K562 (cell line): Measurements from ENCODE around the gene GSTA5. TPM values are rescaled to one million over a fixed set of nuclear protein-coding genes. Genes with fewer than 3 reads are reported as not detected.

ENCODE experiments used
- ATAC-seq: fragments of 200-7000 bp; cut with Tn5 transposase; 3 replicates; pipeline ENCODE4 v1.9.1; 2020; ENCODE audit warnings: moderate library complexity
- BruUV-seq: library from RNA; stranded (reverse); fragments of 400-500 nt; replicated peaks from 2 replicates; lab custom pipeline; 2021; lab: Mats Ljungman, UMichigan
- CTCF ChIA-PET: fragments of 300-600 bp; formaldehyde crosslinking; extraction: SDS; loops from one replicate; lab custom pipeline; 2021; ENCODE audit warnings: low intra/inter-chr PET ratio; lab: Yijun Ruan, JAX
- POLR2A ChIA-PET: fragments of 300-600, 350-650 bp; sonication (Branson Sonifier 250); formaldehyde crosslinking; extraction: SDS; loops from one replicate; lab custom pipeline; 2021; ENCODE audit warnings: antibody characterized with exemption, inconsistent platforms; lab: Yijun Ruan, JAX
- DNase-seq, 4 experiments: peaks; one replicate each; pipeline versions ENCODE4 v3.0.0 to v3.0.0-alpha.2; 2011 to 2018; ENCODE audit warnings: low spot score in 3 of 4, mixed read lengths in 3 of 4; ENCODE audit errors: extremely low read depth in 1 of 4
- FAIRE-seq: peaks from 2 replicates; lab custom pipeline; 2011; peaks lifted over from hg19 to GRCh38; lab: Jason Lieb, UNC
- H2AFZ ChIP-seq: 2 replicates; pipeline ENCODE4 v1.6.0; 2011; ENCODE audit warnings: low read depth, low read length, control low read depth, inconsistent platforms
- H3K27ac ChIP-seq: fragments of 200-600 bp; 3 replicates; pipeline ENCODE4 v1.8.0; 2011; ENCODE audit warnings: low read depth, mild to moderate bottlenecking, control low read depth, inconsistent platforms, low read length, moderate library complexity, mixed read lengths; ENCODE audit errors: extremely low read depth
- H3K27me3 ChIP-seq, 2 experiments: fragments of 300-600 bp in 1 of 2; 2 replicates in 1 of 2; 3 replicates in 1 of 2; pipeline versions ENCODE4 v1.6.0 to v1.8.0; 2011; ENCODE audit warnings: inconsistent platforms in 2 of 2, low read length in 2 of 2, mild to moderate bottlenecking in 1 of 2, mixed read lengths in 1 of 2, moderate library complexity in 1 of 2; ENCODE audit not compliant: control insufficient read depth in 2 of 2, insufficient read depth in 2 of 2
- H3K36me3 ChIP-seq: fragments of 300-600 bp; 3 replicates; pipeline ENCODE4 v1.8.0; 2011; ENCODE audit warnings: mild to moderate bottlenecking, low read length, inconsistent platforms; ENCODE audit not compliant: control insufficient read depth, insufficient read depth
- H3K4me1 ChIP-seq, 2 experiments: fragments of 200-600 bp in 1 of 2; replicated peaks in 1 of 2; 2 replicates in 1 of 2; 3 replicates in 1 of 2; pipeline versions ENCODE4 v1.5.1 to v1.8.0; 2011; ENCODE audit warnings: inconsistent platforms in 2 of 2, low read length in 2 of 2, mild to moderate bottlenecking in 1 of 2, mixed read lengths in 1 of 2, moderate library complexity in 1 of 2; ENCODE audit not compliant: control insufficient read depth in 2 of 2, insufficient read depth in 2 of 2
- H3K4me2 ChIP-seq: 2 replicates; pipeline ENCODE4 v1.6.1; 2011; ENCODE audit warnings: low read length, control low read depth, inconsistent platforms, mixed read lengths; ENCODE audit not compliant: insufficient read depth
- H3K4me3 ChIP-seq: fragments of 200-600 bp; sonication (generic), shearing (Covaris generic); 2 replicates; pipeline ENCODE4 v1.5.1; 2016; ENCODE audit warnings: control low read depth, inconsistent platforms
- H3K79me2 ChIP-seq: fragments of 200-600 bp; 3 replicates; pipeline ENCODE4 v1.8.0; 2011; ENCODE audit warnings: low read length, inconsistent platforms; ENCODE audit not compliant: control insufficient read depth, insufficient read depth
- H3K9ac ChIP-seq, 2 experiments: 2 replicates each; pipeline versions ENCODE4 v1.6.0 to v1.6.1; 2011; ENCODE audit warnings: low read depth in 2 of 2, low read length in 2 of 2, control low read depth in 1 of 2, inconsistent platforms in 1 of 2, mild to moderate bottlenecking in 1 of 2, mixed read lengths in 1 of 2; ENCODE audit not compliant: insufficient read depth in 1 of 2
- H3K9me1 ChIP-seq: one replicate; pipeline ENCODE4 v1.6.0; 2011; ENCODE audit warnings: inconsistent platforms, mild to moderate bottlenecking, low read length, moderate library complexity; ENCODE audit not compliant: control insufficient read depth, insufficient read depth
- H3K9me3 ChIP-seq: replicated peaks from 2 replicates; pipeline ENCODE4 v1.5.1; 2011; ENCODE audit warnings: low read depth, low read length, inconsistent platforms; ENCODE audit not compliant: control insufficient read depth, insufficient read depth
- H4K20me1 ChIP-seq: replicated peaks from 2 replicates; pipeline ENCODE4 v1.6.1; 2011; ENCODE audit warnings: low read length, inconsistent platforms, mixed read lengths; ENCODE audit not compliant: control insufficient read depth, insufficient read depth
- E2F8 ChIP-seq: fragments of 450-650 bp; IDR thresholded peaks from 2 replicates; pipeline ENCODE4 v1.7.1; 2018; ENCODE audit warnings: mild to moderate bottlenecking, low read depth; ENCODE audit not compliant: partially characterized antibody
- HNRNPL ChIP-seq: fragments of 200-400 bp; formaldehyde crosslinking; IDR thresholded peaks from 2 replicates; pipeline ENCODE4 v1.6.1; 2017; ENCODE audit warnings: low read depth, mild to moderate bottlenecking, low read length
- NEUROD1 ChIP-seq: fragments of 150-350 bp; IDR thresholded peaks from 2 replicates; pipeline ENCODE4 v1.6.1; 2014; ENCODE audit warnings: borderline replicate concordance, low read length, low read depth; ENCODE audit not compliant: partially characterized antibody
- NFXL1 ChIP-seq: fragments of 450-650 bp; formaldehyde crosslinking; IDR thresholded peaks from 2 replicates; pipeline ENCODE4 v1.4.0; 2021; ENCODE audit warnings: mild to moderate bottlenecking
- NR1H2 ChIP-seq: sonication (generic); formaldehyde crosslinking; IDR thresholded peaks from 2 replicates; pipeline ENCODE4 v1.4.0; 2020; ENCODE audit warnings: mild to moderate bottlenecking, missing genetic modification reagents
- POLR3A ChIP-seq: IDR thresholded peaks from 2 replicates; pipeline ENCODE4 v1.6.1; 2011; ENCODE audit warnings: borderline replicate concordance, mild to moderate bottlenecking, moderate library complexity; ENCODE audit not compliant: insufficient read length, insufficient read depth; ENCODE audit errors: extremely low read depth
- TBP ChIP-seq: optimal IDR thresholded peaks from 2 replicates; pipeline ENCODE3; 2011; ENCODE audit warnings: low read depth, low read length, improper control_type of control experiment
- THRAP3 ChIP-seq: fragments of 450-650 bp; IDR thresholded peaks from 2 replicates; pipeline ENCODE4 v1.6.1; 2016; ENCODE audit warnings: mild to moderate bottlenecking, inconsistent platforms, borderline replicate concordance
- XRCC5 ChIP-seq: fragments of 200-400 bp; formaldehyde crosslinking; IDR thresholded peaks from 2 replicates; pipeline ENCODE4 v1.6.1; 2017; ENCODE audit warnings: low read depth, mild to moderate bottlenecking, low read length
- ZBED1 ChIP-seq: IDR thresholded peaks from 2 replicates; pipeline ENCODE4 v1.6.1; 2014
- ZC3H8 ChIP-seq: fragments of 450-650 bp; IDR thresholded peaks from 2 replicates; pipeline ENCODE4 v1.6.1; 2017
- ZKSCAN3 ChIP-seq: fragments of 250-450 bp; sonication (Bioruptor Pico); IDR thresholded peaks from 2 replicates; pipeline ENCODE4 v1.4.0; 2020
- ZNF134 ChIP-seq: fragments of 250-450 bp; sonication (Bioruptor Pico); conservative IDR thresholded peaks from 2 replicates; pipeline ENCODE4 v1.4.0; 2020
- ZNF512 ChIP-seq: IDR thresholded peaks from 2 replicates; pipeline ENCODE4 v1.6.1; 2016; ENCODE audit warnings: missing genetic modification characterization, missing compliant biosample characterization
- ZNF766 ChIP-seq: fragments of 200-800 bp; sonication (Bioruptor generic); conservative IDR thresholded peaks from 2 replicates; pipeline ENCODE4 v1.6.1; 2016; ENCODE audit warnings: missing genetic modification characterization, missing compliant biosample characterization
- WGBS: fragments of 100-300 bp; shearing (Covaris generic); methylation state at CpG from one replicate; pipeline ENCODE4 v1.1.6; 2016; ENCODE audit warnings: low coverage, mixed read lengths; ENCODE audit not compliant: insufficient coverage; ENCODE audit errors: missing lambda C conversion rate; 5-methylcytosine and 5-hydroxymethylcytosine counted together
- in situ Hi-C: fragments of 300-500 bp; cut with MboI; formaldehyde crosslinking; loops from 4 replicates; pipeline ENCODE4 v1.15.0; 2018; ENCODE audit warnings: inconsistent platforms, mixed read lengths
- intact Hi-C: fragments of 100-400 bp; cut with micrococcal nuclease; formaldehyde crosslinking; loops from 2 replicates; pipeline ENCODE4 v1.14.2; 2022
- polyA plus RNA-seq, 8 experiments: library from polyadenylated mRNA; depleted of rRNA in 4 of 8; stranded (reverse) in 5 of 8; unstranded in 3 of 8; fragments of >200 nt; fragmentation: Nextera tagmentation in 2 of 8; fragmentation: Illumina TruSeq in 1 of 8; extraction: Ambion mirVana in 2 of 8; extraction: Trizol in 1 of 8; gene quantifications; 2 replicates each; pipeline versions ENCODE4 v1.2.1 to v1.2.3, GENCODE V29; 2011 to 2014; ENCODE audit warnings: inconsistent platforms in 1 of 8, missing spikeins in 1 of 8
- total RNA-seq, 7 experiments: library from RNA; depleted of rRNA in 6 of 7; stranded (reverse); fragments of >200 nt in 6 of 7; fragmentation: Illumina TruSeq in 2 of 7; extraction: Trizol in 2 of 7; gene quantifications; 2 replicates each; pipeline versions ENCODE4 v1.2.1 to v1.2.3, GENCODE V29; 2011 to 2021; ENCODE audit warnings: low replicate concordance in 1 of 7
- TF ChIP-seq, protein P1 (sequence below): sonication (generic); formaldehyde crosslinking; IDR thresholded peaks from 2 replicates; pipeline ENCODE4 v1.9.0; 2022; ENCODE audit warnings: mild to moderate bottlenecking, missing genetic modification reagents
- TF ChIP-seq, protein P2 (sequence below), 2 experiments: fragments of 450-650 bp in 1 of 2; sonication (generic) in 1 of 2; formaldehyde crosslinking; conservative IDR thresholded peaks; 2 replicates each; pipeline versions ENCODE4 v1.4.0 to v1.8.1; 2020 to 2022; ENCODE audit warnings: mild to moderate bottlenecking in 1 of 2, missing genetic modification reagents in 1 of 2

Gene GSTA5
- total and polyA plus RNA-seq, 9 of the 15 experiments (the other 6 are each of a cell fraction or from before 2014, with no cell fraction given): not detected

DNA sequence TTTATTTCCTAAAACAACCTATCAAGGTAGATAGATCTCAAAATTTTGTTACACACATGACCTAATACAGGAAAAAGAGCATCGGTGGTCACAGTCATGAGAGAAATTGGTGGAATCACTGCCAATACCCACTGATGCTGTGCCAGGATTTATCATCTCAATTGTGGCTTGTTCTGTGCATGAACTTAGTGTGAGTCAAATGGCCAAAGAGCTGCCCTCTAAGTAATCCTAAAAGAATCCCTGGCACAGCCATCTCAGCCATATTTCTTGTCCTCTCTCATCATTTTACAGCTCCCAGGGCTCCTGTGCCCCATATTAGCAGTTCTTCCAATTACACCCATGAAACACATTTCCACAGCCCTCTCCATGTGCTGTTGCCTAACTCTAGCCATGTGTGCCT lies 6.1 kb downstream of the GSTA5 start:
- POLR2A ChIA-PET: no interaction called here
- no peak for TF ChIP-seq ZBED1
- no peak for TF ChIP-seq ZNF134
- no peak for TF ChIP-seq NFXL1 (CRISPR knock-in tag)
- TF ChIP-seq ZNF512 (tag): no peak
- no peak for TF ChIP-seq POLR3A
- no peak for TF ChIP-seq ZKSCAN3
- no peak for TF ChIP-seq E2F8
- no peak for TF ChIP-seq HNRNPL
- TF ChIP-seq THRAP3: no peak
- no peak for TF ChIP-seq NR1H2 (CRISPR knock-in tag)
- TF ChIP-seq, protein P1, sequence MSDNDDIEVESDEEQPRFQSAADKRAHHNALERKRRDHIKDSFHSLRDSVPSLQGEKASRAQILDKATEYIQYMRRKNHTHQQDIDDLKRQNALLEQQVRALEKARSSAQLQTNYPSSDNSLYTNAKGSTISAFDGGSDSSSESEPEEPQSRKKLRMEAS (CRISPR knock-in tag): no peak
- TF ChIP-seq XRCC5: no peak
- TF ChIP-seq ZC3H8: no peak
- no peak for TF ChIP-seq NEUROD1
- TF ChIP-seq TBP: no peak
- no peak for TF ChIP-seq ZNF766 (CRISPR knock-in tag)
- TF ChIP-seq, protein P2, sequence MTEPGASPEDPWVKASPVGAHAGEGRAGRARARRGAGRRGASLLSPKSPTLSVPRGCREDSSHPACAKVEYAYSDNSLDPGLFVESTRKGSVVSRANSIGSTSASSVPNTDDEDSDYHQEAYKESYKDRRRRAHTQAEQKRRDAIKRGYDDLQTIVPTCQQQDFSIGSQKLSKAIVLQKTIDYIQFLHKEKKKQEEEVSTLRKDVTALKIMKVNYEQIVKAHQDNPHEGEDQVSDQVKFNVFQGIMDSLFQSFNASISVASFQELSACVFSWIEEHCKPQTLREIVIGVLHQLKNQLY (CRISPR knock-in tag; conservative IDR thresholded peaks at IDR 0.05): no peak
- TF ChIP-seq, all 486 proteins: peak for 0
- no TSS peak for BruUV-seq
- no peak overlapping the region for H3K4me2 ChIP-seq
- intact Hi-C loops: no loop called here
- no peak overlapping the region for H3K27ac ChIP-seq
- H3K27me3 ChIP-seq: peaks cover 4 to 19% of the 10 kb centered on the region in 2 experiments; a peak in 3 of 5 replicates
- no peaks in the 10 kb centered on the region; a peak in 1 of 5 replicates for H3K4me1 ChIP-seq
- CTCF ChIA-PET: no interaction called here
- no peak for FAIRE-seq
- H4K20me1 ChIP-seq: no peaks in the 10 kb centered on the region
- H3K79me2 ChIP-seq: no peaks in the 10 kb centered on the region
- DNase-seq: no peak
- no peak overlapping the region for H3K9ac ChIP-seq
- H3K36me3 ChIP-seq: no peaks in the 10 kb centered on the region
- H2AFZ ChIP-seq: no peak overlapping the region
- ATAC-seq: no peak
- H3K9me3 ChIP-seq: no peaks in the 10 kb centered on the region
- 0% methylated on average over 1 of the region's 1 CpG for whole genome bisulfite sequencing
- H3K4me3 ChIP-seq: no peak overlapping the region
- no peaks in the 10 kb centered on the region for H3K9me1 ChIP-seq
- in situ Hi-C loops: no loop called here
